ENCODE measurements around the gene COL16A1.
A peak's percentile ranks its signal among the peaks of the same experiment; 100 is the strongest.

COL16A1 gene

GRCh38 chr1:31648190-31648589 lies 55.6 kb downstream of the COL16A1 start:
- ATAC-seq = no peak
- Mint-ChIP-seq H3K4me1 (peaks cover 15% of the 10 kb centered on the region), H3K9me3 (no peaks in the 10 kb centered on the region), H3K4me3 (no peak overlapping the region), H3K36me3 (peaks cover 6% of the 10 kb centered on the region), H3K27ac (no peak overlapping the region), H3K27me3 (no peaks in the 10 kb centered on the region)

- no peak overlapping the region for H3K27ac Mint-ChIP-seq
Measured at GRCh38 chr1:31647106-31647505, 56.7 kb downstream of the COL16A1 start.

DNA sequence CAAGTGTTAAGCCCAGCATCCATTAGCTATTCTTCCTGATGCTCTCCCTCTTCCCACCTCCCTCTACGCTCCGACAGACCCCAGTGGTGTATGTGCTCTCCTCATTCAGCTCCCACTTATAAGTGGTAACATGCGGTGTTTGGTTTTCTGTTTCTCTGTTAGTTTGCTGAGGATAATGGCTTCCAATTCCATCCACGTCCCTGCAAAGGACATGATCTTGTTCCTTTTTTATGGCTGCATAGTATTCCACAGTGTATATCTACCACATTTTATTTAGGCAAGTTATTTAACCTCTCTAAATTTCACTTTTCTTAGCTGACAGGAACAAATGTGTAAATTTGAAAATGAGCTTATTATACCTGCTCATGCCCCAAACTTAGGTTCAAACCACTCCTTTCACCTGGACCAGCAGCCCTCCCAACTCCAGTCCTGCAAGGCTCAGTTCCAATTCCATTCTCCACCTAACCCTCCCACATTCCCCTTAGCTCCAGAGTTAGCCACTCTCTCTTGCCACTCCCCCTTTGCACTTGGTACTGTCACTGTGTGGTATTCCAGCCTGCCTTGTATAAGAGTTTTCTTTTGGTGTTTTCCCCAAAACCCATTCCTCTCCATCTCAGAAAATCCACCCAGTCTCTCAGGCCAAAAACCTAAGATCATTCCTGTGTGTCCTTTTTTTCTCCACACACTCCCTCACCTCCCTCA lies 57.4 kb downstream of the COL16A1 start:
- peak overlapping the region; percentile 10 for H3K4me3 Mint-ChIP-seq
- no peak overlapping the region for H3K27ac Mint-ChIP-seq
- ATAC-seq = no peak
- H3K4me1 Mint-ChIP-seq = peaks cover 15% of the 10 kb centered on the region
- peaks cover 6% of the 10 kb centered on the region for H3K36me3 Mint-ChIP-seq
- H3K9me3 Mint-ChIP-seq = no peaks in the 10 kb centered on the region
- no peaks in the 10 kb centered on the region for H3K27me3 Mint-ChIP-seq

More at GRCh38 chr1:31647106-31647505, 56.7 kb downstream of the COL16A1 start:
- Mint-ChIP-seq H3K4me1 (peaks cover 15% of the 10 kb centered on the region), H3K36me3 (peaks cover 6% of the 10 kb centered on the region), H3K9me3 (no peaks in the 10 kb centered on the region), H3K4me3 (peak overlapping the region; percentile 0), H3K27me3 (no peaks in the 10 kb centered on the region)
- ATAC-seq = no peak

GRCh38 chr1:31645274-31645568 lies 58.6 kb downstream of the COL16A1 start:
- no peaks in the 10 kb centered on the region for H3K27me3 Mint-ChIP-seq
- no peak for ATAC-seq
- peak overlapping the region; percentile 97 for H3K4me3 Mint-ChIP-seq
- no peaks in the 10 kb centered on the region for H3K9me3 Mint-ChIP-seq
- peaks cover 6% of the 10 kb centered on the region for H3K36me3 Mint-ChIP-seq
- H3K4me1 Mint-ChIP-seq = peaks cover 15% of the 10 kb centered on the region
- peak overlapping the region; percentile 99 for H3K27ac Mint-ChIP-seq

DNA sequence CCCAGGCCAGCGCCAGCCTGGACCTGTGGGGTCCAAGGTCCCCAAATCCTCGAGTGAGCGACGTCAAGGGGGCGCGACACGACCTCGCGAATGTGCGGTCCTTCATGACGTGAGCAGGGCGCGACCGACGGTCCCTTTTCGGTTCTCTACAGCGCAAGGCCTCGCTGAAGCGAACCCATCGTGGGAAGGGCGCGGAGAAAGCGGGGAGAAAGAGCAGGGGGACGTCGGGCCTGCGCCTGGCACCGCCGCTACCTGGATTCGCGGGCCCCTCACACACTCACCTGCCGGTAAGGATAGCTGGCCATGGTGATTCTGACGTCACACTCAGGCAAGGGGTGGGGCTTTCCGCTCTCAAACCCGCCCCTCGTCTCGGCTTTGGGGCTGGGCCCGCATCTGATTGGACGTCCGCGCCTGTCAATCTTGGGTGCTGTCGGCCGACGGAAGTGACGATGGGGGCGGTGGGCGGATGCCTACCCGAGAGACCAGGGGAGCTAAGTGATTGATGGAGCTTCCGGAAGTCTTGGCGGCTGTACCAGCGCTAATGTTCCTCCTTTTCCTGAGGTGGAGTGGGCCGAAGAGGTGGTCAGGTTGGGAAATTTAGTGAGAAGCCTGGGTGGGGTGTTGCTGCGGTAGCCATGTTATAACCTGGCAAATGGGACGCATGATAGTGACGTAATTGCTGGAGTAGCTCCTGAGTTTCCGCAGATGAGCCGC lies 59.1 kb downstream of the COL16A1 start, which contains the start of gene PEF1:
Gene PEF1 (minus strand): TSS at position 317 of the 714 bp plus-strand sequence. CDS start 12 bp downstream, at position 305.
- peak; percentile 97 for ATAC-seq
- Mint-ChIP-seq H3K27me3 (no peaks in the 10 kb centered on the region), H3K36me3 (peaks cover 2% of the 10 kb centered on the region), H3K4me1 (peaks cover 15% of the 10 kb centered on the region), H3K9me3 (no peaks in the 10 kb centered on the region), H3K4me3 (peak within 1 kb of the TSS; percentile 97), H3K27ac (peak within 1 kb of the TSS; percentile 99)

DNA sequence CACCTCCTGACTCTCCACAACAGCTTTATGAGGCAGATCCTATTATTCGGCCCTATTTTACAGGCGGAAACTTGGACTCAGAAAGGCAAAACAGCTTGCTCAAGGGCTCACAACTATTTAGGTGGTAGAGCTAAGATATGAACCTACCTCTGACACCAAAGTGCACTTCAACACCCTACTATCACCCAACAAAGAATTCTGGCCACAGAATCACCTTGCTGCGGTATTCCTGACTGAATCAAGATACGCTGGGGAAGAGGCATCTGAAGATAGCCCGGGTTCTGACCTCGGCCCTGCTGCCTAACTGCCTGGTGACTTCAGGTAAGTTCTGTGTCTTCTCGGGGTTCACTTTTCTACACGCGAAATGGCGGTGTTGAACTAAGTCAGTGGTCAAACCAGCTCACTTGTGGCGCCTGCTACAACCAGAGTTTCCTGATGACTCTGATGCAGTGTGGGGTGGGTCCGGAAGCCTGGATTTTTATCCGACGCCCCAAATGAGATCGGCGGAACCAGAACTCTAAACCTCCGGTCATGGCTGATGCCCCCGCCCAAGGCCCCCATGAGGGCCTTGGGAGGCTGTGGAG lies 59.7 kb downstream of the COL16A1 start:
- no peak for ATAC-seq
- peak overlapping the region; percentile 97 for H3K4me3 Mint-ChIP-seq
- peaks cover 15% of the 10 kb centered on the region for H3K4me1 Mint-ChIP-seq
- H3K9me3 Mint-ChIP-seq = no peaks in the 10 kb centered on the region
- H3K36me3 Mint-ChIP-seq = no peaks in the 10 kb centered on the region
- peak overlapping the region; percentile 99 for H3K27ac Mint-ChIP-seq
- no peaks in the 10 kb centered on the region for H3K27me3 Mint-ChIP-seq

GRCh38 chr1:31642897-31643296 lies 60.9 kb downstream of the COL16A1 start:
- no peak for ATAC-seq
- Mint-ChIP-seq H3K4me3 (no peak overlapping the region), H3K27ac (no peak overlapping the region), H3K36me3 (no peaks in the 10 kb centered on the region), H3K4me1 (peaks cover 15% of the 10 kb centered on the region), H3K27me3 (no peaks in the 10 kb centered on the region), H3K9me3 (no peaks in the 10 kb centered on the region)

GRCh38 chr1:31642366-31642765 lies 61.5 kb downstream of the COL16A1 start:
- Mint-ChIP-seq H3K27ac (no peak overlapping the region), H3K4me1 (peaks cover 15% of the 10 kb centered on the region), H3K36me3 (no peaks in the 10 kb centered on the region), H3K9me3 (no peaks in the 10 kb centered on the region), H3K4me3 (no peak overlapping the region), H3K27me3 (no peaks in the 10 kb centered on the region)
- ATAC-seq = no peak

GRCh38 chr1:31640964-31641363 lies 62.9 kb downstream of the COL16A1 start:
- ATAC-seq = no peak
- peaks cover 12% of the 10 kb centered on the region for H3K4me1 Mint-ChIP-seq
- no peak overlapping the region for H3K4me3 Mint-ChIP-seq
- no peaks in the 10 kb centered on the region for H3K9me3 Mint-ChIP-seq
- H3K27ac Mint-ChIP-seq = no peak overlapping the region
- no peaks in the 10 kb centered on the region for H3K36me3 Mint-ChIP-seq
- H3K27me3 Mint-ChIP-seq = no peaks in the 10 kb centered on the region

GRCh38 chr1:31640179-31640578 lies 63.6 kb downstream of the COL16A1 start:
- no peak overlapping the region for H3K4me3 Mint-ChIP-seq
- H3K9me3 Mint-ChIP-seq = no peaks in the 10 kb centered on the region
- no peaks in the 10 kb centered on the region for H3K36me3 Mint-ChIP-seq
- H3K4me1 Mint-ChIP-seq = peaks cover 8% of the 10 kb centered on the region
- H3K27me3 Mint-ChIP-seq = no peaks in the 10 kb centered on the region
- H3K27ac Mint-ChIP-seq = no peak overlapping the region
- no peak for ATAC-seq

GRCh38 chr1:31639543-31639942 lies 64.3 kb downstream of the COL16A1 start:
- no peak for ATAC-seq
- Mint-ChIP-seq H3K9me3 (no peaks in the 10 kb centered on the region), H3K4me3 (no peak overlapping the region), H3K36me3 (peaks cover 4% of the 10 kb centered on the region), H3K4me1 (peaks cover 8% of the 10 kb centered on the region), H3K27me3 (no peaks in the 10 kb centered on the region), H3K27ac (no peak overlapping the region)

DNA sequence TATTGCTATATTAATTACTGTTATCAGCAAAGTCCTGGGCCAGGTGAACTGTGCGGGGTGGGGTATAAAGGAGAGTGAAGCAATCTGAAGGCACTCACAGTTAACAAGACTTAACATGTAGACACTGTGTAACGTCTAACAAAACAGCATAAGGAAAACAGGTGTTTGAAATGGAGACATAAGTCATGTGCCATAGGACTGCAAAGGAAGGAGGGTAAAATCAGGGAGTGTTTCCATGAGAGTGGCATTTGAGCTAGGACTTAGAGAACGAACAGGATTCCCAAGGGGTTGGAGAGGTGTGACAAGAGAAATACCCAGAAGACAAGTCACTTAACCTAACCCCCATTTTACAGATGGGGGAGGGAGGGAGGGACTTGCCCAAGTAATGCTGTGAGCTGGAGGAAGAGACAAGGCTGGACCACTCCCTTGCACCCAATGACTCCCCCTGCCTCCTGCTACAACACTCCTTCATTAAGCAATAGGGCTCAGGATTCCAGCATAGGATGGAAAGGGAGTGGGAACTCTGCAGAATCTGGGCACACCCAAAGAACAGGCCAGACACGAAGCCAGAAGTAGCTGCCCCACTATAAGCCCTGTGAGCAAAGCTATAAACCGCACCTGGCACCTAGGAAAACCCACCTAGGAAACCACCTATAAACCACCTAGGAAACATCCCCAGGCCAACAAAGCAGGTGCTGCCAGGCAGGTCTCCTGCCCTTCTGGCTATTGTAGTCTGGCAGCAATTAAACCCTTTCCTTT lies 65.7 kb downstream of the COL16A1 start:
- H3K9me3 Mint-ChIP-seq = no peaks in the 10 kb centered on the region
- H3K4me3 Mint-ChIP-seq = peak overlapping the region; percentile 7
- H3K27ac Mint-ChIP-seq = no peak overlapping the region
- peaks cover 4% of the 10 kb centered on the region for H3K36me3 Mint-ChIP-seq
- H3K27me3 Mint-ChIP-seq = no peaks in the 10 kb centered on the region
- ATAC-seq = peak; percentile 47
- no peaks in the 10 kb centered on the region for H3K4me1 Mint-ChIP-seq

DNA sequence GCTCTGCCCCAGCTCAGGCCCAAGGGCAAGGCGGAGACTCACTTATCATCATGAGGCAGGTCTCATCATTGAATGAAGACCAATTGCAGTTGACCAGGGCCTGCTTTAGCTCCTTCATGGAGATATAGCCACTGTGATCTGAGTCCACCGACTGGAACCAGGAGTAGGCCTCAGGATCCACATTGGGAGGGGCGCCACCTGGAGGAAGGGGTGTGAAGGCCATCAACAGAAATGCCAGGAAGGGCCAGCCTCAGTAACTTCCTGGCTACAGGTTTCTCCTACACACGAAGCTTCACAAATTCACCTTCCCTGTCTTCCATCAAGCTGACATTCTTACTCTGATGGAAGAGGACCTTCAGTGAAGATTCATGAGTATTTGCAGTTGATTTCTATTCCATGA lies 70.7 kb downstream of the COL16A1 start:
- Mint-ChIP-seq H3K27ac (no peak overlapping the region), H3K4me3 (no peak overlapping the region), H3K4me1 (no peaks in the 10 kb centered on the region), H3K9me3 (no peaks in the 10 kb centered on the region), H3K27me3 (no peaks in the 10 kb centered on the region), H3K36me3 (peaks cover 48% of the 10 kb centered on the region)
- no peak for ATAC-seq

GRCh38 chr1:31632649-31633048 lies 71.2 kb downstream of the COL16A1 start:
- Mint-ChIP-seq H3K4me3 (no peak overlapping the region), H3K36me3 (peaks cover 52% of the 10 kb centered on the region), H3K27ac (no peak overlapping the region), H3K9me3 (no peaks in the 10 kb centered on the region), H3K27me3 (no peaks in the 10 kb centered on the region), H3K4me1 (no peaks in the 10 kb centered on the region)
- ATAC-seq = no peak

- no peaks in the 10 kb centered on the region for H3K9me3 Mint-ChIP-seq
- H3K4me3 Mint-ChIP-seq = no peak overlapping the region
- H3K27ac Mint-ChIP-seq = no peak overlapping the region
- H3K27me3 Mint-ChIP-seq = no peaks in the 10 kb centered on the region
- ATAC-seq = no peak
- peaks cover 29% of the 10 kb centered on the region for H3K4me1 Mint-ChIP-seq
- H3K36me3 Mint-ChIP-seq = peaks cover 68% of the 10 kb centered on the region
Measured at GRCh38 chr1:31628931-31629556, 74.8 kb downstream of the COL16A1 start.
